Activated B cell treated with CpG ODN at 0.5 μM for 24 hours (primary cell): Measurements from ENCODE around the gene EEF1G. TPM values are rescaled to one million over a fixed set of nuclear protein-coding genes. Genes with fewer than 3 reads are reported as not detected.
A peak's percentile ranks its signal among the peaks of the same experiment; 100 is the strongest.

Experiments
- ATAC-seq: fragments of 200-7000 bp; cut with Tn5 transposase; one replicate; pipeline ENCODE4 v1.10.0; 2021; ENCODE audit warnings: low read depth, mild to moderate bottlenecking, moderate library complexity
- CTCF ChIA-PET: fragments of 350-600 bp; sonication (Branson Sonifier 250); formaldehyde crosslinking; loops from one replicate; lab custom pipeline; 2021; ENCODE audit warnings: antibody characterized with exemption; lab: Charles Lee
- POLR2A ChIA-PET: fragments of 350-600 bp; sonication (Branson Sonifier 250); formaldehyde crosslinking; loops from one replicate; lab custom pipeline; 2021; ENCODE audit warnings: antibody characterized with exemption; lab: Charles Lee
- DNase-seq: peaks from one replicate; pipeline ENCODE4 v3.0.0; 2022
- H3K27ac Mint-ChIP-seq: one replicate; pipeline ENCODE4 v1.8.0; 2020; ENCODE audit warnings: mixed read lengths
- H3K27me3 Mint-ChIP-seq: one replicate; pipeline ENCODE4 v1.8.0; 2021; ENCODE audit warnings: mixed read lengths
- H3K36me3 Mint-ChIP-seq: one replicate; pipeline ENCODE4 v1.8.0; 2021; ENCODE audit warnings: low read depth, mixed read lengths
- H3K4me1 Mint-ChIP-seq: one replicate; pipeline ENCODE4 v1.8.0; 2021; ENCODE audit warnings: mixed read lengths
- H3K4me3 Mint-ChIP-seq: one replicate; pipeline ENCODE4 v1.8.0; 2020; ENCODE audit warnings: mild to moderate bottlenecking, mixed read lengths
- H3K9me3 Mint-ChIP-seq: one replicate; pipeline ENCODE4 v1.8.0; 2020; ENCODE audit warnings: mixed read lengths
- CTCF ChIP-seq: fragments of 200-600 bp; IDR thresholded peaks from one replicate; pipeline ENCODE4 v1.8.0; 2022; ENCODE audit warnings: antibody characterized with exemption, mild to moderate bottlenecking
- intact Hi-C: fragments of 100-400 bp; cut with micrococcal nuclease; formaldehyde crosslinking; loops from one replicate; pipeline ENCODE4 v1.15.1; 2024
- total RNA-seq: library from RNA; stranded (reverse); gene quantifications from 2 replicates; pipeline ENCODE4 v1.2.3, GENCODE V29; 2022

Gene EEF1G
- total RNA-seq, 1 donor from 2014 or later = 2,373 TPM

GRCh38 chr11:62615521-62615920, 41.8 kb upstream of the EEF1G start:
- Mint-ChIP-seq H3K4me3 (no peak overlapping the region), H3K9me3 (no peaks in the 10 kb centered on the region), H3K36me3 (peaks cover 38% of the 10 kb centered on the region), H3K27me3 (no peaks in the 10 kb centered on the region), H3K4me1 (peaks cover 16% of the 10 kb centered on the region), H3K27ac (no peak overlapping the region)
- TF ChIP-seq CTCF = no peak
- DNase-seq (no peak), ATAC-seq (no peak)
- intact Hi-C loops = no loop called here
- CTCF ChIA-PET = no interaction called here
- POLR2A ChIA-PET = interaction anchor here (0.9 to 1.8 kb wide), 2 partner anchors 49 to 56 kb away, joined by 3 to 5 read pairs; partner anchors contain the start of genes C11orf98, CSKMT, LBHD1 and UQCC3

GRCh38 chr11:62614275-62614674, 40.6 kb upstream of the EEF1G start:
- Mint-ChIP-seq H3K27me3 (no peaks in the 10 kb centered on the region), H3K36me3 (peaks cover 40% of the 10 kb centered on the region), H3K4me3 (no peak overlapping the region), H3K9me3 (no peaks in the 10 kb centered on the region), H3K27ac (peak overlapping the region; percentile 65), H3K4me1 (peaks cover 18% of the 10 kb centered on the region)
- ChIA-PET POLR2A (interaction anchor here (1.4 to 5.8 kb wide), 4 partner anchors 13 to 64 kb away, joined by 4 to 63 read pairs (median 28); partner anchors contain the start of genes EEF1G, MTA2, TUT1 and UBXN1), CTCF (no interaction called here)
- intact Hi-C loops = loop anchor here (5.0 kb wide), 1 partner anchor 228 kb away; no protein-coding TSS in a partner anchor
- DNase-seq (no peak), ATAC-seq (no peak)
- TF ChIP-seq CTCF = no peak

- Mint-ChIP-seq H3K9me3 (no peaks in the 10 kb centered on the region), H3K27ac (peak overlapping the region; percentile 66), H3K4me1 (peaks cover 22% of the 10 kb centered on the region), H3K36me3 (peaks cover 42% of the 10 kb centered on the region), H3K27me3 (no peaks in the 10 kb centered on the region), H3K4me3 (no peak overlapping the region)
- no peak for DNase-seq
- ATAC-seq = no peak
- ChIA-PET POLR2A (interaction anchor here (0.7 to 5.8 kb wide), 12 partner anchors 8 to 268 kb away, joined by 3 to 63 read pairs (median 6); partner anchors contain the start of genes B3GAT3, C11orf98, CSKMT and EEF1G), CTCF (interaction anchor here (0.8 kb wide), 1 partner anchor 36 kb away, joined by 3 read pairs; no protein-coding TSS in a partner anchor)
- TF ChIP-seq CTCF = no peak
- intact Hi-C loops = loop anchor here (1.0 to 5.0 kb wide), 4 partner anchors 33 to 229 kb away; partner anchors contain the start of gene GANAB
These were observed 39.6 kb upstream of the EEF1G start for GRCh38 chr11:62613291-62613778.

- peak within 1 kb of the TSS; percentile 93 for H3K4me3 Mint-ChIP-seq
- DNase-seq (peak; percentile 95), ATAC-seq (peak; percentile 82)
- H3K4me1 Mint-ChIP-seq = peaks cover 27% of the 10 kb centered on the region
- no peaks in the 10 kb centered on the region for H3K27me3 Mint-ChIP-seq
- H3K9me3 Mint-ChIP-seq = no peaks in the 10 kb centered on the region
- CTCF ChIA-PET = interaction anchor here (0.8 to 2.2 kb wide), 6 partner anchors 9 to 188 kb away, joined by 3 to 20 read pairs (median 6); partner anchors contain the start of genes B3GAT3, C11orf98, CSKMT and MTA2
- peaks cover 49% of the 10 kb centered on the region for H3K36me3 Mint-ChIP-seq
- intact Hi-C loops = loop anchor here (1.0 to 5.0 kb wide), 11 partner anchors 10 to 230 kb away; partner anchors contain the start of genes C11orf98, CSKMT, GANAB and INTS5
- H3K27ac Mint-ChIP-seq = peak within 1 kb of the TSS; percentile 95
- peak; percentile 59 for TF ChIP-seq CTCF
- POLR2A ChIA-PET = interaction anchor here (0.7 to 5.8 kb wide), 20 partner anchors 9 to 269 kb away, joined by 3 to 63 read pairs (median 7); partner anchors contain the start of genes AHNAK, B3GAT3, C11orf98 and CSKMT
These were observed 38.9 kb upstream of the EEF1G start, which contains the start of the genes EML3 and ROM1 for GRCh38 chr11:62612366-62613290. EML3 (minus strand) TSS chr11:62612775; CDS start chr11:62612457, 318 bp downstream. ROM1 (plus strand) TSS chr11:62613257; CDS start chr11:62613282, 25 bp downstream.
